Measurements from ENCODE around the gene TCFL5.

- no peak for TF ChIP-seq POLR2AphosphoS5 (IDR thresholded peaks at IDR 0.05; ENCODE audit: borderline replicate concordance, low read depth, low read length)
- no peak for TF ChIP-seq EZH2 (IDR thresholded peaks at IDR 0.05)
Measured at GRCh38 chr20:62856931-62857619, 4.5 kb downstream of the TCFL5 start.
